Endothelial cell of umbilical vein (primary cell): ENCODE results near the gene MBD5.

Source experiments
- CTCF ChIP-seq, 2 donors: IDR thresholded peaks; 1 replicate in 1 of 2; 2 replicates in 1 of 2; pipeline ENCODE4 v1.5.1; 2011; ENCODE audit warnings: low read length in 2 of 2, mild to moderate bottlenecking in 2 of 2, moderate library complexity in 2 of 2, control low read depth in 1 of 2, inconsistent platforms in 1 of 2, low read depth in 1 of 2; ENCODE audit not compliant: insufficient read depth in 1 of 2; ENCODE audit errors: extremely low read depth in 1 of 2
- EZH2 ChIP-seq: IDR thresholded peaks from 2 replicates; pipeline ENCODE4 v1.6.1; 2012; ENCODE audit warnings: borderline replicate concordance, low read depth, mild to moderate bottlenecking, moderate library complexity, low read length, inconsistent platforms; ENCODE audit not compliant: severe bottlenecking
- MAX ChIP-seq: IDR thresholded peaks from 2 replicates; pipeline ENCODE4 v1.6.1; 2011; ENCODE audit not compliant: insufficient read depth, insufficient read length
- POLR2A ChIP-seq: IDR thresholded peaks from 2 replicates; pipeline ENCODE4 v1.6.1; 2012; ENCODE audit warnings: low read depth, mild to moderate bottlenecking, control low read depth, low read length
- POLR2AphosphoS5 ChIP-seq: IDR thresholded peaks from 2 replicates; pipeline ENCODE4 v1.6.1; 2012; ENCODE audit warnings: low read depth, mild to moderate bottlenecking, control low read depth, low read length, moderate library complexity; ENCODE audit not compliant: insufficient read depth

- TF ChIP-seq CTCF (IDR thresholded peaks at IDR 0.05; ENCODE audit: extremely low read depth in 1 of 2, insufficient read depth in 1 of 2, low read depth in 1 of 2, low read length in 2 of 2), result no peak
- no peak for TF ChIP-seq EZH2
- no peak for TF ChIP-seq POLR2A
- no peak for TF ChIP-seq MAX
- TF ChIP-seq POLR2AphosphoS5, result no peak
Measured at GRCh38 chr2:148067801-148068200, 46.9 kb downstream of the MBD5 start.
